K562 (cell line): ENCODE data around the gene EFCAB10. TPM values are rescaled to one million over a fixed set of nuclear protein-coding genes. Genes with fewer than 3 reads are reported as not detected.
A peak's percentile ranks its signal among the peaks of the same experiment; 100 is the strongest.

Experiments
- ATAC-seq: fragments of 200-7000 bp; cut with Tn5 transposase; 3 replicates; pipeline ENCODE4 v1.9.1; 2020; ENCODE audit warnings: moderate library complexity
- BruUV-seq: library from RNA; stranded (reverse); fragments of 400-500 nt; replicated peaks from 2 replicates; lab custom pipeline; 2021; lab: Mats Ljungman, UMichigan
- CTCF ChIA-PET: fragments of 300-600 bp; formaldehyde crosslinking; extraction: SDS; loops from one replicate; lab custom pipeline; 2021; ENCODE audit warnings: low intra/inter-chr PET ratio; lab: Yijun Ruan, JAX
- POLR2A ChIA-PET: fragments of 300-600, 350-650 bp; sonication (Branson Sonifier 250); formaldehyde crosslinking; extraction: SDS; loops from one replicate; lab custom pipeline; 2021; ENCODE audit warnings: antibody characterized with exemption, inconsistent platforms; lab: Yijun Ruan, JAX
- DNase-seq, 4 experiments: peaks; one replicate each; pipeline versions ENCODE4 v3.0.0 to v3.0.0-alpha.2; 2011 to 2018; ENCODE audit warnings: low spot score in 3 of 4, mixed read lengths in 3 of 4; ENCODE audit errors: extremely low read depth in 1 of 4
- FAIRE-seq: peaks from 2 replicates; lab custom pipeline; 2011; peaks lifted over from hg19 to GRCh38; lab: Jason Lieb, UNC
- H2AFZ ChIP-seq: 2 replicates; pipeline ENCODE4 v1.6.0; 2011; ENCODE audit warnings: low read depth, low read length, control low read depth, inconsistent platforms
- H3K27ac ChIP-seq: fragments of 200-600 bp; 3 replicates; pipeline ENCODE4 v1.8.0; 2011; ENCODE audit warnings: low read depth, mild to moderate bottlenecking, control low read depth, inconsistent platforms, low read length, moderate library complexity, mixed read lengths; ENCODE audit errors: extremely low read depth
- H3K27me3 ChIP-seq, 2 experiments: fragments of 300-600 bp in 1 of 2; 2 replicates in 1 of 2; 3 replicates in 1 of 2; pipeline versions ENCODE4 v1.6.0 to v1.8.0; 2011; ENCODE audit warnings: inconsistent platforms in 2 of 2, low read length in 2 of 2, mild to moderate bottlenecking in 1 of 2, mixed read lengths in 1 of 2, moderate library complexity in 1 of 2; ENCODE audit not compliant: control insufficient read depth in 2 of 2, insufficient read depth in 2 of 2
- H3K36me3 ChIP-seq: fragments of 300-600 bp; 3 replicates; pipeline ENCODE4 v1.8.0; 2011; ENCODE audit warnings: mild to moderate bottlenecking, low read length, inconsistent platforms; ENCODE audit not compliant: control insufficient read depth, insufficient read depth
- H3K4me1 ChIP-seq, 2 experiments: fragments of 200-600 bp in 1 of 2; replicated peaks in 1 of 2; 2 replicates in 1 of 2; 3 replicates in 1 of 2; pipeline versions ENCODE4 v1.5.1 to v1.8.0; 2011; ENCODE audit warnings: inconsistent platforms in 2 of 2, low read length in 2 of 2, mild to moderate bottlenecking in 1 of 2, mixed read lengths in 1 of 2, moderate library complexity in 1 of 2; ENCODE audit not compliant: control insufficient read depth in 2 of 2, insufficient read depth in 2 of 2
- H3K4me2 ChIP-seq: 2 replicates; pipeline ENCODE4 v1.6.1; 2011; ENCODE audit warnings: low read length, control low read depth, inconsistent platforms, mixed read lengths; ENCODE audit not compliant: insufficient read depth
- H3K4me3 ChIP-seq: fragments of 200-600 bp; sonication (generic), shearing (Covaris generic); 2 replicates; pipeline ENCODE4 v1.5.1; 2016; ENCODE audit warnings: control low read depth, inconsistent platforms
- H3K79me2 ChIP-seq: fragments of 200-600 bp; 3 replicates; pipeline ENCODE4 v1.8.0; 2011; ENCODE audit warnings: low read length, inconsistent platforms; ENCODE audit not compliant: control insufficient read depth, insufficient read depth
- H3K9ac ChIP-seq, 2 experiments: 2 replicates each; pipeline versions ENCODE4 v1.6.0 to v1.6.1; 2011; ENCODE audit warnings: low read depth in 2 of 2, low read length in 2 of 2, control low read depth in 1 of 2, inconsistent platforms in 1 of 2, mild to moderate bottlenecking in 1 of 2, mixed read lengths in 1 of 2; ENCODE audit not compliant: insufficient read depth in 1 of 2
- H3K9me1 ChIP-seq: one replicate; pipeline ENCODE4 v1.6.0; 2011; ENCODE audit warnings: inconsistent platforms, mild to moderate bottlenecking, low read length, moderate library complexity; ENCODE audit not compliant: control insufficient read depth, insufficient read depth
- H3K9me3 ChIP-seq: replicated peaks from 2 replicates; pipeline ENCODE4 v1.5.1; 2011; ENCODE audit warnings: low read depth, low read length, inconsistent platforms; ENCODE audit not compliant: control insufficient read depth, insufficient read depth
- H4K20me1 ChIP-seq: replicated peaks from 2 replicates; pipeline ENCODE4 v1.6.1; 2011; ENCODE audit warnings: low read length, inconsistent platforms, mixed read lengths; ENCODE audit not compliant: control insufficient read depth, insufficient read depth
- ATF6 ChIP-seq: sonication (generic); formaldehyde crosslinking; IDR thresholded peaks from 2 replicates; pipeline ENCODE4 v1.4.0; 2020; ENCODE audit warnings: mild to moderate bottlenecking, missing genetic modification reagents
- CAMTA2 ChIP-seq: fragments of 250-450 bp; sonication (Bioruptor Pico); conservative IDR thresholded peaks from 2 replicates; pipeline ENCODE4 v1.5.1; 2022
- CHD2 ChIP-seq: IDR thresholded peaks from 2 replicates; pipeline ENCODE4 v1.6.1; 2011; ENCODE audit warnings: low read depth, low read length
- E2F1 ChIP-seq: sonication (generic); formaldehyde crosslinking; IDR thresholded peaks from 2 replicates; pipeline ENCODE4 v1.8.1; 2023; ENCODE audit warnings: mild to moderate bottlenecking, missing genetic modification reagents, moderate library complexity
- FOXJ2 ChIP-seq: fragments of 200-800 bp; sonication (Bioruptor generic); IDR thresholded peaks from 2 replicates; pipeline ENCODE4 v1.6.1; 2016; ENCODE audit warnings: missing genetic modification characterization, missing compliant biosample characterization
- LEF1 ChIP-seq: fragments of 450-650 bp; IDR thresholded peaks from 2 replicates; pipeline ENCODE4 v1.6.1; 2016; ENCODE audit warnings: mild to moderate bottlenecking
- MEF2D ChIP-seq: conservative IDR thresholded peaks from 2 replicates; pipeline ENCODE4 v1.6.1; 2016; ENCODE audit warnings: low read depth, missing genetic modification characterization, missing compliant biosample characterization
- NFIC ChIP-seq: fragments of 450-650 bp; IDR thresholded peaks from 2 replicates; pipeline ENCODE4 v1.6.1; 2017; ENCODE audit warnings: mild to moderate bottlenecking, inconsistent platforms
- NR4A1 ChIP-seq, 2 experiments: fragments of 250-450 bp in 1 of 2; fragments of 450-650 bp in 1 of 2; sonication (Bioruptor Pico) in 1 of 2; IDR thresholded peaks; 2 replicates each; pipeline versions ENCODE4 v1.4.0 to v1.6.1; 2016 to 2020; ENCODE audit warnings: mild to moderate bottlenecking in 2 of 2, missing compliant biosample characterization in 1 of 2, missing genetic modification characterization in 1 of 2, moderate library complexity in 1 of 2
- ZEB2 ChIP-seq: fragments of 450-650 bp; IDR thresholded peaks from 2 replicates; pipeline ENCODE4 v1.6.1; 2016
- ZNF12 ChIP-seq: sonication (generic); formaldehyde crosslinking; IDR thresholded peaks from 2 replicates; pipeline ENCODE4 v1.4.0; 2020; ENCODE audit warnings: mild to moderate bottlenecking, missing genetic modification reagents
- ZNF121 ChIP-seq: sonication (generic); formaldehyde crosslinking; conservative IDR thresholded peaks from 2 replicates; pipeline ENCODE4 v1.8.0; 2022; ENCODE audit warnings: missing genetic modification reagents
- ZNF707 ChIP-seq: fragments of 250-450 bp; sonication (Bioruptor Pico); conservative IDR thresholded peaks from 2 replicates; pipeline ENCODE4 v1.8.0; 2022; ENCODE audit warnings: inconsistent platforms, mild to moderate bottlenecking, moderate library complexity
- WGBS: fragments of 100-300 bp; shearing (Covaris generic); methylation state at CpG from one replicate; pipeline ENCODE4 v1.1.6; 2016; ENCODE audit warnings: low coverage, mixed read lengths; ENCODE audit not compliant: insufficient coverage; ENCODE audit errors: missing lambda C conversion rate; 5-methylcytosine and 5-hydroxymethylcytosine counted together
- in situ Hi-C: fragments of 300-500 bp; cut with MboI; formaldehyde crosslinking; loops from 4 replicates; pipeline ENCODE4 v1.15.0; 2018; ENCODE audit warnings: inconsistent platforms, mixed read lengths
- intact Hi-C: fragments of 100-400 bp; cut with micrococcal nuclease; formaldehyde crosslinking; loops from 2 replicates; pipeline ENCODE4 v1.14.2; 2022
- polyA plus RNA-seq, 8 experiments: library from polyadenylated mRNA; depleted of rRNA in 4 of 8; stranded (reverse) in 5 of 8; unstranded in 3 of 8; fragments of >200 nt; fragmentation: Nextera tagmentation in 2 of 8; fragmentation: Illumina TruSeq in 1 of 8; extraction: Ambion mirVana in 2 of 8; extraction: Trizol in 1 of 8; gene quantifications; 2 replicates each; pipeline versions ENCODE4 v1.2.1 to v1.2.3, GENCODE V29; 2011 to 2014; ENCODE audit warnings: inconsistent platforms in 1 of 8, missing spikeins in 1 of 8
- total RNA-seq, 7 experiments: library from RNA; depleted of rRNA in 6 of 7; stranded (reverse); fragments of >200 nt in 6 of 7; fragmentation: Illumina TruSeq in 2 of 7; extraction: Trizol in 2 of 7; gene quantifications; 2 replicates each; pipeline versions ENCODE4 v1.2.1 to v1.2.3, GENCODE V29; 2011 to 2021; ENCODE audit warnings: low replicate concordance in 1 of 7
- TF ChIP-seq, protein P1 (sequence below): fragments of 450-650 bp; formaldehyde crosslinking; IDR thresholded peaks from 2 replicates; pipeline ENCODE4 v1.4.0; 2022; ENCODE audit warnings: mild to moderate bottlenecking, moderate library complexity

Gene EFCAB10
- total and polyA plus RNA-seq, 9 of the 15 experiments (the other 6 are each of a cell fraction or from before 2014, with no cell fraction given) = 5.0 to 21.4 (median 16.8) TPM

DNA sequence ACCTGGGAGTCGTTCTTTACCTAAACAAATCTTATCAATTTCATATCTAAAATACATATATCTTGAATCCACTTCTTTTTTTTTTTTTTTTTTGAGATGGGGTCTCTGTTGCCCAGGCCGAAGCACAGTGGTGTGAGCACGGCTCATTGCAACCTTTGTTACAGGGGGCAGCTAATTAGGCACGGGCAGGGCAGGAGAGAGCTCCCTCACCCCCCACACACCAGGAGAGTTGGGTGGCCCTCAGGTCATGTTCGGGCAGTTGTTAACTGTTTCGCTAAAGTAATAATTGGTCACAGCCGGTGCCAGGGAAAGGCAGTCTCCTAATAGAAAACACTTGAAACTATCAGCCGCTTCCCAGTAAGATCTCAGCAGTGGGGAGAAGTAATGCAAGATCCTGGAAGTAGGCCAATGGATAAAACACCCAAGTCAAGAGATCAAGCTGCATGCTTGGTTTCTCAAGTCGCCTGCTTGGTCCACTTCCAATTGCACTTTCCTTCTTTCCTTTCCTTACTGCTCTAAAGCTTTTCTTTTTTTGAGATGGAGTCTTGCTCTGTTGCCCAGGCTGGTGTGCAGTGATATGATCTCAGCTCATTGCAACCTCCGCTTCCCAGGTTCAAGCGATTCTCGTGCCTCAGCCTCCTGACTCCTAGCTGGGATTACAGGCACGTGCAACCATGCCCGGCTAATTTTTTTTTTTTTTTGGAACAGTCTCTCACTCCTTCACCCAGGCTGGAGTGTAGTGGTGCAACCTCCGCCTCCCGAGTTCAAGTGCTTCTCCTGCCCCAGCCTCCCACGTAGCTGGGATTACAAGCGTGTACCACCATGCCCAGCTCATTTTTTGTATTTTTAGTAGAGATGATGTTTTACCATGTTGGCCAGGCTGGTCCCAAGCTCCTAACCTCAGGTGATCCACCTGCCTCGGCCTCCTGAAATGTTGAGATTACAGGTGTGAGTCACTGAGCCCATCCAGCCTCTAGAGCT is 21.3 kb upstream of the EFCAB10 start:
- H3K27me3 ChIP-seq = peaks cover 6 to 19% of the 10 kb centered on the region in 2 experiments; a peak in 3 of 5 replicates
- no peaks in the 10 kb centered on the region for H3K36me3 ChIP-seq
- no peak overlapping the region for H3K27ac ChIP-seq
- peaks cover 5% of the 10 kb centered on the region; the same call in 1 of the 3 replicates for H3K79me2 ChIP-seq
- no peaks in the 10 kb centered on the region for H3K9me1 ChIP-seq
- H3K9ac ChIP-seq = no peak overlapping the region
- intact Hi-C loops = no loop called here
- ATAC-seq (no peak), FAIRE-seq (no peak), DNase-seq (no peak)
- H3K4me2 ChIP-seq = no peak overlapping the region
- in situ Hi-C loops = no loop called here
- H2AFZ ChIP-seq = no peak overlapping the region
- H3K4me1 ChIP-seq = peaks cover 0 to 10% of the 10 kb centered on the region in 2 experiments; a peak in 3 of 5 replicates
- no peaks in the 10 kb centered on the region for H4K20me1 ChIP-seq
- no TSS peak for BruUV-seq
- WGBS = 40% methylated on average over 19 of the region's 19 CpGs
- TF ChIP-seq LEF1 (no peak), ATF6 (CRISPR knock-in tag) (no peak), MEF2D (tag) (no peak), E2F1 (CRISPR knock-in tag) (no peak), ZNF121 (0 out of 2 replicates have a peak, but pooled peaks have one; percentile 51), CAMTA2 (CRISPR knock-in tag) (no peak), NR4A1 (CRISPR knock-in tag; IDR thresholded peaks at IDR 0.05) (no peak), NR4A1 (tag; IDR thresholded peaks at IDR 0.05) (no peak), NFIC (0 out of 2 replicates have a peak, but pooled peaks have one; percentile 24), ZNF707 (CRISPR knock-in tag) (no peak), CHD2 (no peak), ZNF12 (CRISPR knock-in tag) (no peak), FOXJ2 (tag) (no peak), ZEB2 (0 out of 2 replicates have a peak, but pooled peaks have one; percentile 4)
- TF ChIP-seq, protein P1, sequence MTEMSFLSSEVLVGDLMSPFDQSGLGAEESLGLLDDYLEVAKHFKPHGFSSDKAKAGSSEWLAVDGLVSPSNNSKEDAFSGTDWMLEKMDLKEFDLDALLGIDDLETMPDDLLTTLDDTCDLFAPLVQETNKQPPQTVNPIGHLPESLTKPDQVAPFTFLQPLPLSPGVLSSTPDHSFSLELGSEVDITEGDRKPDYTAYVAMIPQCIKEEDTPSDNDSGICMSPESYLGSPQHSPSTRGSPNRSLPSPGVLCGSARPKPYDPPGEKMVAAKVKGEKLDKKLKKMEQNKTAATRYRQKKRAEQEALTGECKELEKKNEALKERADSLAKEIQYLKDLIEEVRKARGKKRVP = no peak
- H3K9me3 ChIP-seq = no peaks in the 10 kb centered on the region
- POLR2A ChIA-PET = interaction anchor here (0.6 to 1.5 kb wide), 7 partner anchors 8 to 441 kb away, joined by 3 to 7 read pairs (median 3); no protein-coding TSS in a partner anchor
- CTCF ChIA-PET = no interaction called here
- no peak overlapping the region for H3K4me3 ChIP-seq
